HG03521 (cell line): Measurements from ENCODE around the gene VPS50.

Experiments
- ATAC-seq: cut with Tn5 transposase; IDR thresholded peaks from one replicate; pipeline ENCODE4 v1.9.1; 2021; ENCODE audit warnings: mild to moderate bottlenecking, moderate library complexity; ENCODE audit not compliant: unreplicated experiment

The VPS50 gene

GRCh38 chr7:93238131-93238530 is 6.0 kb downstream of the VPS50 start:
- no peak for ATAC-seq

GRCh38 chr7:93238748-93239147 is 6.6 kb downstream of the VPS50 start:
- ATAC-seq, result no peak

DNA sequence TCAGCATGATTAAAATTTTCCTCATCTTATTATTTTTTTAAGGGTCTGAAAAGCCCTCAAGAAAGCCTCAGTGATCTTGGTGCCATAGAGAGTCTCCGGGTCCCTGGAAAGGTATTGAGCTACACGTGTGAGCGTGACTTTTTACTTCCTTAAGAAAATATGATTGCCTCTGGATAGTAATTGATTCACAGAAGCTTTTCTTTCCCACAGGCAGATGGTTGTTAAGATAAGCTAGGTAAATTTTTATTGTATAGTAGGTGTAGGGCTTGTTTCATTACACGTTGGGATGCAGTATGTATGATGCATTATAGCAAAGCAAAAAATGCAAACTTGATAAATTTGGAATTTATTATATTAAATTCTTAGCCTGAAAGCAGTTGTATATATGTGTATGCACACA is 7.7 kb downstream of the VPS50 start:
- no peak for ATAC-seq

- no peak for ATAC-seq
Measured at GRCh38 chr7:93242106-93242505, 9.9 kb downstream of the VPS50 start.

- no peak for ATAC-seq
Measured at GRCh38 chr7:93245525-93246432, 13.6 kb downstream of the VPS50 start.

DNA sequence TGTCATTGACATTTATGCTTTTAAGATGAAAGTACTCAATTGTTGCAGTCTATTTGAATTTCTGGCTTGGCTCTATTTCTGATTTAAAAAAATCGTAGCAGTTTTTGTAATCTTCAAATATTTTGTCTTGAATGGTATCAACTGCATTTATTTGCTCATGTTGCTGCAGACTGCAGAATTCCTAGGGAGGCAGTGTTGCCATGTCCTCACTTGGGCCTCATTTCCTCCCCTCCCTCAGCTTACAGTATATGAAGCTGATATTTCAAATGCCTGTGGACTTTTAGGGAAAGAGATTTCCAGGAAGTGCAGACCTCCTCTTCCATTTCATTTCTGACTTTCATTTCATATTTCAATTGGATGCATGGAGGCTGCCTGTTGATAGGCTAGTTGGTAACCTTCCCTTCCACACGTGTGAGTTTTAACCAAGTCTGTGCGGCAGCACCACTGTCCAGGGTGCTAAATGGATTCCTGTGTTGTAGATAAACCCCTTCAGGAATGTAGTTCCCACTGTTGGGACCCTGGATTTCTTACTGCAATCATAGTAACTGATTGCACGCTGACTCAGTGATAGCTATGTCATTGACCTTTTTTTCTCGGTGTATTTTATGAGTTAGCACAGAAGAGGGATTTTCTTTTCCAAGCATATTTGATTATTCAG is 17.5 kb downstream of the VPS50 start:
- no peak for ATAC-seq

DNA sequence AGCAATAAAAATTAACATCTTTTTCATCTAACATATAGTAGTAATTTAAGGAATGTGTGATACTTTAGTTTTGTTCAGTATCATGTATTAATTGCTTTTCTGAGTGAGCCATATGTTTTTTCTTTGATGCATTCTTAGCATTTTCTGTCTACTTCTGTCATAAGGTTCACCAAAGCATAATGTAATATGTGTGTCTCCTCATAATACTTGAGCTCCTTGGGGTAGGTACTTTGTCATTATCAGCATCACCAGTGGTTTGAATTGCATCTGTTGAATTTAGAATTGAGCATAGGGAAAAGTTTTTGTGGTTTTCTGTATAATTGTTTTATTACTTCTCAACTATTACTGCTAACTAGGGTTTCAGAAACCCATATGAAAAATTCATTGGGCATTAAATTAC is 26.5 kb downstream of the VPS50 start:
- no peak for ATAC-seq

DNA sequence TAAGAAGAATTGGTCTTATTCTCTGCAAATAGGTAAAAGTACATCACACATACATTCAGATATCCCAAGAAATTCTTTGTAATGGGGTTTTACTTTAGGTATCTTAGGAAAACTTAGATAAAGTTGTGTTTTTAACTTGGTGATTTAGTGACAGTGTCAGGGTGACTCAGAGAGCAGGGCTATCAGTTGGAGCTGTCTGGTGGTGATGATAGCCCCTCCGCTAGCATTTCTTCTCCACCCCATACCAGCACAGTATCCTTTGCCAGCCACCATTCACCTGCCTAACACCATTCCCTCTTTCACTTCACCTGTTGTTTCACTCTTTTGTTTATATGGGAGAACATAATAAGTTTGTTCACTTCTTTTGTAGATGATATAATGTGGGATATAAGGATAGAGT is 30.4 kb downstream of the VPS50 start:
- ATAC-seq, result no peak

DNA sequence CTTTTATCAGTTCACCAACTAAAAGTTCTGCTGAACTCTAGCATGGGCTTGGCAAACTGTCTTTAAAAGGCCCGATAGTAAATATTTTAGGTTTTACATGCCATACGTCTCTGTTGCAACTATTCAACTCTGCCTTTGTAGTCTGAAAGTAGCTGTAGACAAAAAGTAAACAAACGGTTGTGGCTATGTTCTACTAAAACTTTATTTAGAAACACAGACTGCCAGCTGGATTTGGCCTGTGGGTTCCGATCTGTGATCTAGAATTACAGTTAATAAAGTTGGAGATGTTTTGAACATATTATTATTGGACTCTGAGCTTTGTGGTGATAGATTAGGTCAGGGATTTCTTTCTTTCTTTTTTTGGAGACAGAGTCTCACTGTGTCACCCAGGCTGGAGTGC is 33.1 kb downstream of the VPS50 start:
- no peak for ATAC-seq

DNA sequence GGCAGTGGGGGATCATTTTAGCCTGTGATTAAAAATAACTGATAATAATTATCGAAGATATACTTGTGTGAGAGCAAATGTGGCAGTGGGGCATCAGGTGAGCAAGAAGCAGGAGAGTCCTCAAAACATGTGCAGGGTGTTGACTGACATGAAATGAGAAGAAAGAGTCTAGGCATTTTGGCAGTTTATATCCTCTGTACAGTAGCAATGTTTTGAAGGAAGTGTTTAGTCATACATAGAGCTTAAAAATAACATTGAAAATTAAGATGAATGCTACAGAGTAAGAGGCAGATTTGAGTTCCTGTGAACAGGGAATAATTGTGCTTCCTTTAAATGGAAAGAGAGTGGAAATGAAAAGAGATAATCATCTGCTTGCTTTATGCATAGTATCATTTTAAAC is 47.4 kb downstream of the VPS50 start:
- no peak for ATAC-seq

DNA sequence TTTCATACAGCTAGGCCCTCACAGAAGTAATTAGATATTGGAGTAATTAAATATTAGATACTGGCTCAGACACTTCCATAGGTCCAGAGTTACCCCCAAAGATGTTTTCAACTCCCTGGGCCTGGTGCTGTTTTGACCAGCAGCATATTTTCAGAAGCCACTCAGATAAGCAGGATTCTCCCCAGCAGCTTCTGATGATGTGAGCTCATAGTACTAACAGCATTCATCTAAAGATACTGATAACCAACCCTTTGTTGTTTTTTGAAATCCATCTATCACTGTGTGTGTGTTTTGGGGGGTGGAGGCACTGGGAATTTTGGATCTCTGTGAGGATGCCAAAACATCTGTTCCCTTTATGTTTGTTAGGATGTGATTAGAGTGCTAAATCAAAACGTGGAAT is 52.7 kb downstream of the VPS50 start:
- no peak for ATAC-seq

DNA sequence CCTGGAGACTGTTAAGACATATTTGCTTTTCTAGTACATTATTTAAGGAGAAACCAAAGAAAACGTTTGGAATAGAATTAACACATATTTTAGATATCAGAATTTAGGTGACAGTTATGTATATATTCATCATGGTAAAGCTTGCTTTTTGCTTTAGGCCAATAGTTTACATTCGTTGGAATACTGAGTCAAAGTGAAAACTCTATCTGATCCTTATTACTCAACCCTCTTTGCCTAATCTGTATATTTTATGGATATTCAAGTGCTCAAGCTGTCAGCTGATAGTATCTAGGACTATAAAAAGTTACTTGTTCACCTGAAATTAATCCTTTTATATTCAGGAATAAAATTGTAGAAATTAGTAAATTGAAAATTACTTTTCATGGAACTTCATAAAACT is 61.1 kb downstream of the VPS50 start:
- ATAC-seq, result no peak

GRCh38 chr7:93298206-93298605 is 66.0 kb downstream of the VPS50 start:
- ATAC-seq, result no peak

- ATAC-seq, result no peak
Measured at GRCh38 chr7:93298671-93299070, 66.5 kb downstream of the VPS50 start.

DNA sequence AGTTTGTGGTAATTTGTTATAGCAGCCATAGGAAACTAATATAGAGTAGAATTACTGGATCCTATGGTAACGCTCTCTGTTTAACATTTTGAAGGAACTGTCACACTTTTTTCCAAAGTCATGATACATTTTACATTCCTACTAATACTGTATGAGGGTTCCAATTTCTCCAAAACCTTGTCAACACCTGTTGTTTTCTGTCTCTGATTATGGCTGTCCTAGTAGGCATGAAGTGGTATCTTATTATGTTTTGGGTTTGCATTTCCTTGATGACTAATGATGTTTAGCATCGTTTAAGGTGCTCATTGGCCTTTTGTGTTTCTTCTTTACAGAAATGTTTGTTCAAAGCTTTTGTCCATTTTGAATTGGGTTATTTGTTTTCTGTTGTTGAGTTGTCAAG is 69.6 kb downstream of the VPS50 start:
- ATAC-seq, result no peak

GRCh38 chr7:93307131-93307660 is 75.0 kb downstream of the VPS50 start:
- no peak for ATAC-seq

DNA sequence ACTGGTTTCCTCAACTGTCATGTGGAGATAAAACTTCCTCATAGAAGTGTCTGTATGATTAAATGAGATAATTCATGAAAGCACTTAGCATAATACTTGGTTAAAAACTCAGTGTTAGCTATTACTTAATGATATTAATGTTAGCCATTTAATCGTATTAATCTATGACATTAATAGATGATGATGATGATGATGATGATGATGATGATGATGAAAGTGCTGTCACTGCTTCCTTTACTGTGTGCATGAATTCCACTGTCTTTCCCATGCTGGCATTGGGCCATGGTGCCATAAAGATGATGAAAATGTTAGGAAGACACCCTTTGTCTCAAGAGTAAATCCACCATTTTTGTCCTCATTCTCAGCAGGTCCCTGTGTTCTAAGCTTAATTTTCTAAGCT is 75.8 kb downstream of the VPS50 start:
- ATAC-seq, result no peak

GRCh38 chr7:93310346-93310745 is 78.2 kb downstream of the VPS50 start:
- ATAC-seq, result no peak

- no peak for ATAC-seq
Measured at GRCh38 chr7:93314449-93314848, 82.3 kb downstream of the VPS50 start.

DNA sequence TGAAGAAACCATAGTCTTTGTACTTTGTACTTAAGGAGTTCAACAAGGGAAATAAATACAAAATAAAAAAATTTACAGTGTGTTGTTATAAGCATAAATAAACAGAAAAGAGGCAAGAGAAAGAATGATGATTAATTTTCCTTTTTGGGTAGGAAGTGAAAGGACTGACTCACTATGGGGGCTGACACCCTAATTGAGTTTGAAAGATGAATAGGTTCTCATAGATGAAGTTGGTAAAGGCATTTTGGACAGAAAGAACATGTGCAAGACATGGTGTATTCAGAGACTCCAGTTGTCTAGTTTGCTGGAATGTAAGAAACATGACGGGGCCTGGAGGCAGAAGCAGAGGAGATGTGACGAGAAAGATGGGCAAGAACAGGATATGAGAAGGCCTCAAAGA is 83.7 kb downstream of the VPS50 start:
- ATAC-seq, result no peak

GRCh38 chr7:93316730-93317129 is 84.6 kb downstream of the VPS50 start:
- no peak for ATAC-seq

- ATAC-seq, result no peak
Measured at GRCh38 chr7:93320887-93321286, 88.7 kb downstream of the VPS50 start.
